Measurements from ENCODE around the gene ZNF26.

DNA sequence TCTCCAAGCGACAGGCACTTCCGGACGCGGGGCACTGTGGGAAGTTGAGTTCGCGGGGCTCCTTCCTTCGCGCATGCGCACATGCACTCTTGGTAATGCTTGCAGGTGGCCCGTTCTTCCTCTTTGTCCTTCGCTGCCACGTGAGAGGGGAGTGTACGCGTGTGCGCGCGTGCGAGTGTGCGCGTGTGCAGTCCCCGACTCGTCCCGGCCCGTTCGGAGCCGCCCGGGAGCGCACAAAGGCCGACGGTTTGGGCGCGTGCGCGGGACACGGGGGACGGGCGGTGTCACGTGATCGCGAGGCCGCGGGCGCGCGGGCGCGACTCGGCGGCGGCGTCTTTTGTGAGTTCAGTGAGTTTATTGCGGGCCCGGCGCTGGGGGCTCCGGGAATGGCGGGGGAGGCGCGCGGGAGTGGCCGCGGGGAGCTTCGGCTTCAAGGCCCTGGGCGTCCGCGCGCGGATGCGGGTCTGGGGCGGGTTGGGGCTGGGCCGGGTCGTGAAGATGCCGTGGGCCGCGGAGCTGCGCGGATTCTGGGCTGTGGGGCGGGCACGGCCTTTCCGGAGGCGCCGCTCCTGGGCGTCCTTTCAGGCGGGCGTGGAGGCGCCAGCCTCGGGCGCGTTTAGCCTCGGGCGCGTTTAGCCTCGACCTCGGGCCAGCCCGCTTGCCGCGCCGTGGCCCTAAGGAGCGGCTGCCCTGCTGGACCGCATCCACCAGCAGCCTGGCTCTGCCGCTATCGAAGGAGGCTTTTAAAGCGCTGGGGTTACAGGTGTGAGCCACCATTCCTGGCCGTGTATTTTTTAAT, 51.2 kb downstream of the ZNF26 start, which contains the start of gene ZNF84:
- TF ChIP-seq, protein P1, sequence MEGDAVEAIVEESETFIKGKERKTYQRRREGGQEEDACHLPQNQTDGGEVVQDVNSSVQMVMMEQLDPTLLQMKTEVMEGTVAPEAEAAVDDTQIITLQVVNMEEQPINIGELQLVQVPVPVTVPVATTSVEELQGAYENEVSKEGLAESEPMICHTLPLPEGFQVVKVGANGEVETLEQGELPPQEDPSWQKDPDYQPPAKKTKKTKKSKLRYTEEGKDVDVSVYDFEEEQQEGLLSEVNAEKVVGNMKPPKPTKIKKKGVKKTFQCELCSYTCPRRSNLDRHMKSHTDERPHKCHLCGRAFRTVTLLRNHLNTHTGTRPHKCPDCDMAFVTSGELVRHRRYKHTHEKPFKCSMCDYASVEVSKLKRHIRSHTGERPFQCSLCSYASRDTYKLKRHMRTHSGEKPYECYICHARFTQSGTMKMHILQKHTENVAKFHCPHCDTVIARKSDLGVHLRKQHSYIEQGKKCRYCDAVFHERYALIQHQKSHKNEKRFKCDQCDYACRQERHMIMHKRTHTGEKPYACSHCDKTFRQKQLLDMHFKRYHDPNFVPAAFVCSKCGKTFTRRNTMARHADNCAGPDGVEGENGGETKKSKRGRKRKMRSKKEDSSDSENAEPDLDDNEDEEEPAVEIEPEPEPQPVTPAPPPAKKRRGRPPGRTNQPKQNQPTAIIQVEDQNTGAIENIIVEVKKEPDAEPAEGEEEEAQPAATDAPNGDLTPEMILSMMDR (IDR thresholded peaks at IDR 0.05; ENCODE audit: low read depth, low read length, poor library complexity, severe bottlenecking): no peak
- no peak for TF ChIP-seq EZH2phosphoT487 (IDR thresholded peaks at IDR 0.05; ENCODE audit: borderline replicate concordance, low read length)
